ENCODE data around the gene GTF2A1L.

DNA sequence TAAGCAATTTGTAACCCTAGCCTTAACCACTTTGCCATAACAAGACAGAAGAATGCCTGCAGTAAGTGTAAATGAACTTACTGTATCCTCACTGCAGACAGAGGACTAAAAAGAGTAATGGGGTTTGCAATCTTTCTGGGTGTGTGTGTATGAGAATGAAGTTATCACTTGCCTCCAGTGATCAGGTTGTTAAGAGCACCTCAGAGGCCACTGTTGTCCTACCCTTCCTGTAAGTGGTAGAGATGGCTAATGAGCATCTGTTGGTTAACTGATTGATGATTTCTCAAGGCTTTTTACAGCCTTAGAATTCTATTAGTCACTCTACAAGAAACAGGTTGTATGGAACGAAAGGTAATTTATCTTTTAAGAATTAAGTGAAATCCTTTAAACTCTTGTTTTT is 27.6 kb upstream of the GTF2A1L start:
- no peak for TF ChIP-seq CTCF (IDR thresholded peaks at IDR 0.05)
- no peak for TF ChIP-seq EZH2 (IDR thresholded peaks at IDR 0.05)
